ENCODE results near the gene ANAPC10. TPM values are rescaled to one million over a fixed set of nuclear protein-coding genes. Genes with fewer than 3 reads are reported as not detected.
"Not testable (repeated sequence)": the region's sequence is repeated elsewhere in the genome, so short reads cannot be mapped to it uniquely, and the experiment has no call there.

The ANAPC10 gene
- total and polyA plus RNA-seq, 4 donors: 17.8 to 53.7 (median 21.6) TPM

- peak in 1 of 3 donors; percentile 26 for DNase-seq
- Histone ChIP-seq H3K36me3 (ENCODE audit: control insufficient read depth in 4 of 4, insufficient read depth in 4 of 4, low read length in 4 of 4) (peaks cover 0 to 3% (median 0%) of the 10 kb centered on the region in 4 donors), H3K4me1 (ENCODE audit: control insufficient read depth in 5 of 5, insufficient read depth in 5 of 5, low read length in 5 of 5) (peaks cover 0 to 11% (median 0%) of the 10 kb centered on the region in 5 donors), H3K9me3 (ENCODE audit: control insufficient read depth in 4 of 4, insufficient read depth in 3 of 4, low read length in 3 of 4) (peaks cover 0 to 4% (median 0%) of the 10 kb centered on the region in 4 donors), H3K27me3 (ENCODE audit: control insufficient read depth in 3 of 3, insufficient read depth in 3 of 3, low read length in 2 of 3) (no peaks in the 10 kb centered on the region), H3K27ac (ENCODE audit: low read depth in 1 of 2, low read length in 1 of 2) (no peak overlapping the region), H3K4me3 (no peak overlapping the region), H3K9ac (ENCODE audit: insufficient read depth in 1 of 2, low read length in 2 of 2) (no peak overlapping the region)
- TF ChIP-seq, protein P1, sequence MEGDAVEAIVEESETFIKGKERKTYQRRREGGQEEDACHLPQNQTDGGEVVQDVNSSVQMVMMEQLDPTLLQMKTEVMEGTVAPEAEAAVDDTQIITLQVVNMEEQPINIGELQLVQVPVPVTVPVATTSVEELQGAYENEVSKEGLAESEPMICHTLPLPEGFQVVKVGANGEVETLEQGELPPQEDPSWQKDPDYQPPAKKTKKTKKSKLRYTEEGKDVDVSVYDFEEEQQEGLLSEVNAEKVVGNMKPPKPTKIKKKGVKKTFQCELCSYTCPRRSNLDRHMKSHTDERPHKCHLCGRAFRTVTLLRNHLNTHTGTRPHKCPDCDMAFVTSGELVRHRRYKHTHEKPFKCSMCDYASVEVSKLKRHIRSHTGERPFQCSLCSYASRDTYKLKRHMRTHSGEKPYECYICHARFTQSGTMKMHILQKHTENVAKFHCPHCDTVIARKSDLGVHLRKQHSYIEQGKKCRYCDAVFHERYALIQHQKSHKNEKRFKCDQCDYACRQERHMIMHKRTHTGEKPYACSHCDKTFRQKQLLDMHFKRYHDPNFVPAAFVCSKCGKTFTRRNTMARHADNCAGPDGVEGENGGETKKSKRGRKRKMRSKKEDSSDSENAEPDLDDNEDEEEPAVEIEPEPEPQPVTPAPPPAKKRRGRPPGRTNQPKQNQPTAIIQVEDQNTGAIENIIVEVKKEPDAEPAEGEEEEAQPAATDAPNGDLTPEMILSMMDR (IDR thresholded peaks at IDR 0.05; ENCODE audit: control extremely low read depth, extremely low read depth): no peak
- ATAC-seq (ENCODE audit: insufficient read depth, low FRiP score): no peak
Observed at GRCh38 chr4:145011636-145012035, 86.4 kb downstream of the ANAPC10 start.

DNA sequence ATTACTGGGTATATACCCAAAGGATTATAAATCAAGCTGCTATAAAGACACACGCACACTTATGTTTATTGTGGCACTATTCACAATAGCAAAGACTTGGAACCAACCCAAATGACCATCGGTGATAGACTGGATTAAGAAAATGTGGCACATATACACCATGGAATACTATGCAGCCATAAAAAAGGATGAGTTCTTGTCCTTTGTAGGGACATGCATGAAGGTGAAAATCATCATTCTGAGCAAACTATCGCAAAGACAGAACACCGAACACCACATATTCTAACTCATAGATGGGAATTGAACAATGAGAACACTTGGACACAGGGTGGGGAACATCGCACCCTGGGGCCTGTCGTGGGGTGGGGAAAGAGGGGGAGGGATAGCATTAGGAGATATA is 87.7 kb downstream of the ANAPC10 start:
- H3K4me1 ChIP-seq (ENCODE audit: control insufficient read depth in 5 of 5, insufficient read depth in 5 of 5, low read length in 5 of 5): peaks cover 0 to 11% (median 0%) of the 10 kb centered on the region in 5 donors
- not testable (repeated sequence) for H3K9ac ChIP-seq (ENCODE audit: insufficient read depth in 1 of 2, low read length in 2 of 2); DNase-seq; H3K27me3 ChIP-seq (ENCODE audit: control insufficient read depth in 3 of 3, insufficient read depth in 3 of 3, low read length in 2 of 3); H3K27ac ChIP-seq (ENCODE audit: low read depth in 1 of 2, low read length in 1 of 2); H3K4me3 ChIP-seq; H3K36me3 ChIP-seq (ENCODE audit: control insufficient read depth in 4 of 4, insufficient read depth in 4 of 4, low read length in 4 of 4); H3K9me3 ChIP-seq (ENCODE audit: control insufficient read depth in 4 of 4, insufficient read depth in 3 of 4, low read length in 3 of 4); ATAC-seq (ENCODE audit: insufficient read depth, low FRiP score)
- 94 to 96% methylated on average over 6 of the region's 6 CpGs for WGBS, 2 donors

- no peak overlapping the region for H3K4me3 ChIP-seq
- ATAC-seq (ENCODE audit: insufficient read depth, low FRiP score) (no peak), DNase-seq (no peak)
- H3K4me1 ChIP-seq (ENCODE audit: control insufficient read depth in 5 of 5, insufficient read depth in 5 of 5, low read length in 5 of 5): peaks cover 0 to 3% (median 0%) of the 10 kb centered on the region in 5 donors
- H3K27me3 ChIP-seq (ENCODE audit: control insufficient read depth in 3 of 3, insufficient read depth in 3 of 3, low read length in 2 of 3): no peaks in the 10 kb centered on the region
- no peak overlapping the region for H3K27ac ChIP-seq (ENCODE audit: low read depth in 1 of 2, low read length in 1 of 2)
- 94 to 98% methylated on average over 2 of the region's 2 CpGs for WGBS, 2 donors
- TF ChIP-seq, protein P1 (IDR thresholded peaks at IDR 0.05; ENCODE audit: control extremely low read depth, extremely low read depth): no peak
- H3K9me3 ChIP-seq (ENCODE audit: control insufficient read depth in 4 of 4, insufficient read depth in 3 of 4, low read length in 3 of 4): no peaks in the 10 kb centered on the region
- no peak overlapping the region for H3K9ac ChIP-seq (ENCODE audit: insufficient read depth in 1 of 2, low read length in 2 of 2)
- no peaks in the 10 kb centered on the region for H3K36me3 ChIP-seq (ENCODE audit: control insufficient read depth in 4 of 4, insufficient read depth in 4 of 4, low read length in 4 of 4)
Observed at GRCh38 chr4:145003675-145004074, 94.3 kb downstream of the ANAPC10 start.

- no peaks in the 10 kb centered on the region for H3K27me3 ChIP-seq (ENCODE audit: control insufficient read depth in 3 of 3, insufficient read depth in 3 of 3, low read length in 2 of 3)
- no peak overlapping the region for H3K9ac ChIP-seq (ENCODE audit: insufficient read depth in 1 of 2, low read length in 2 of 2)
- no peak for ATAC-seq (ENCODE audit: insufficient read depth, low FRiP score)
- H3K36me3 ChIP-seq (ENCODE audit: control insufficient read depth in 4 of 4, insufficient read depth in 4 of 4, low read length in 4 of 4): no peaks in the 10 kb centered on the region
- DNase-seq: peak in 2 of 3 donors; percentile 26 to 37
- H3K4me1 ChIP-seq (ENCODE audit: control insufficient read depth in 5 of 5, insufficient read depth in 5 of 5, low read length in 5 of 5): peaks cover 0 to 3% (median 0%) of the 10 kb centered on the region in 5 donors
- no peaks in the 10 kb centered on the region for H3K9me3 ChIP-seq (ENCODE audit: control insufficient read depth in 4 of 4, insufficient read depth in 3 of 4, low read length in 3 of 4)
- 64 to 78% methylated on average over 3 of the region's 3 CpGs for WGBS, 2 donors
- TF ChIP-seq, protein P1 (IDR thresholded peaks at IDR 0.05; ENCODE audit: control extremely low read depth, extremely low read depth): no peak
- H3K27ac ChIP-seq (ENCODE audit: low read depth in 1 of 2, low read length in 1 of 2): no peak overlapping the region
- H3K4me3 ChIP-seq: no peak overlapping the region
Observed at GRCh38 chr4:145001635-145002034, 96.4 kb downstream of the ANAPC10 start.

GRCh38 chr4:145000656-145001055 is 97.3 kb downstream of the ANAPC10 start:
- H3K36me3 ChIP-seq (ENCODE audit: control insufficient read depth in 4 of 4, insufficient read depth in 4 of 4, low read length in 4 of 4): not testable (repeated sequence)

More at GRCh38 chr4:145000656-145001055, 97.3 kb downstream of the ANAPC10 start:
- WGBS, 2 donors: 93 to 99% methylated on average over 5 of the region's 5 CpGs
- not testable (repeated sequence) for H3K9me3 ChIP-seq (ENCODE audit: control insufficient read depth in 4 of 4, insufficient read depth in 3 of 4, low read length in 3 of 4); H3K27me3 ChIP-seq (ENCODE audit: control insufficient read depth in 3 of 3, insufficient read depth in 3 of 3, low read length in 2 of 3); H3K4me1 ChIP-seq (ENCODE audit: control insufficient read depth in 5 of 5, insufficient read depth in 5 of 5, low read length in 5 of 5); H3K9ac ChIP-seq (ENCODE audit: insufficient read depth in 1 of 2, low read length in 2 of 2); ATAC-seq (ENCODE audit: insufficient read depth, low FRiP score); H3K4me3 ChIP-seq; DNase-seq; H3K27ac ChIP-seq (ENCODE audit: low read depth in 1 of 2, low read length in 1 of 2)

Measured in lung (tissue), 12 donors.